Retina (tissue), 1 donor: ENCODE results near the gene SYNE2.

Experiments
- DNase-seq: peaks from one replicate; pipeline ENCODE4 v3.0.0-alpha.2; 2016

SYNE2 gene

DNA sequence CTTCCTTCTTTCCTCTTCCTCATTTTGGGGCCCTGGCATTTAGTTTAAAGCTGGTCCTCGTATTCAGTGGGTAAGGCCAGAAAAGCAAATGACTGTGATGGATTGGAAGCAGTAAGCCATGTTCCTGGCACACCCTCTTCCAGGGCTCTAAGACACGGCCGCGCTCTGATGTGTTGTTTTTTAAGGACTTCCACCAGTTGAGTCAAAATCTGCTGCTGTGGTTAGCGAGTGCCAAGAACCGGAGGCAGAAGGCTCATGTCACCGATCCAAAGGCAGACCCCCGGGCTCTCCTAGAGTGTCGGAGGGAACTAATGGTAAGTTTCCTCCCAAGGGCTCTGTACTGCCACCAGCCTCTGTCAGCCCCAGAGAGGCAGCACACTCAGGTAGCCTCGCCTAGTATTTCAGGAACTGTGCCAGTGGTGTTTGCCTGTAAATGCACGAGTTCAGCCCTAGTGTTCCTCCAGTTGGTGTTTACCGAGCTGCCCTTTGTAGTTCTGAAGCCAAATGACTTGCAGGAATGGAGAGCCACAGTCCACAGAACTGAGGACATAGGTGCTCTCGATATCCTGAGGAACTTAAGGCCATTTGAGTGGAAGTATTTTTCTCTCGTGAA lies 368.7 kb downstream of the SYNE2 start:
- no peak for DNase-seq

DNA sequence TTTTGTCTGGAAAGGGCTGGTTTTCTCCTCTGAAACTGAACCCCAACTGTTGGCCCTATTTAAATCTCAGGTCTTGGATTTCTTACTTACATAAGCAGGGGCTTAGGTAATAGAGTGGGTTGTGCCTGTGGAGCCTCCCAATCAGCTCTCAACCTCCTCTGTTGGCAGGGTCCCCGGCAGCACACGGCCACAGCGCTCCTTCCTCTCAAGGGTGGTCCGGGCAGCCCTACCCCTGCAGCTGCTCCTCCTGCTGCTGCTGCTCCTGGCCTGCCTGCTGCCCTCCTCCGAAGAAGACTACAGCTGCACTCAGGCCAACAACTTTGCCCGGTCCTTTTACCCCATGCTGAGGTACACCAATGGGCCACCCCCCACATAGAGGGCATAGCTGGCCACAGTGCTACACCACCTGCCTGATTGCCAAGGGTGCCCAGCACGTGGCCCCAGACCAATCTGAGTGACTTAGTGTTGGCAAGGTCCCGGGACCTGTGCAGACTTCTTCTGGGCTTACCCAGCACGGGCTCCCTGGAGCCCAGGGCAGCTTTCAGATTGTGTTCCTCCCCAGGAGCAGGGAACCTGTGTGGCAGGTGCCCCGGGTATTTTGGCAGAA lies 372.4 kb downstream of the SYNE2 start:
- no peak for DNase-seq

DNA sequence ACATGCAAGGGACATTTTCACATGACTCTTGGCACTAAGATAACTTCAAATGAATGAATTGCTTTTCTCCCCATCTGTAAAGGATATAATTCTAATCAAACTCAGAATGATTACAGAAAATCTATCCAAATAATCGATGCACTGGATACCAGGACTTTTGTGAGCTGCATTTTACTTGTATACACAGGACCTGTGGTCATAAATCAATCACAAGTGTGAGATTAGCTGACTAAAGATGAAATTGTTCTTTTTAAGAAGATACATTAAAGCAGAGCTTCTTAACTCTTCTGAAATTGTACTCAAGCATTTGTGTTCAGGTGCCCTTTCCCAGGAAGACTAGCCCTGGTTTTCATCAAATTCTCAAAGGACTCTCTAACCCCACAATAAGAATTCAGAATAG lies 375.1 kb downstream of the SYNE2 start:
- no peak for DNase-seq

DNA sequence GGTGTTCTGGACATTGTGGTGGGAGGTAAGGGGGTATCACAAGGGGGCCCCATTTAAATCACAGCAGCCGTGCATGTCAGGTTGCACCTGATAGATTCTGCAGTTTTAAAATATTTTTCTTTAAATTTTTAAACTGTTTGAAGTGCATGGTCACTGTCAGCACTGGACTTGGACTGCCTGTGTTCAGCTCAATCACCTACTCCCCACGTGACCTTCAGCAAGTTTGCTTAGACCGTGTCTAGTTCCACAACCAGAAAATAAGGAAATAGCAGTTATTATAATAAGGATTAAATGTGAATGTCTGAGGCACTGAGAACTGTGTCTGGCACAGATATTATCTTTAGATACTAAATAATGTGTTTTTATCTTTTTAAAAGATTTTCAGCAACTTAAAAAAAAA lies 376.7 kb downstream of the SYNE2 start:
- DNase-seq, result no peak

DNA sequence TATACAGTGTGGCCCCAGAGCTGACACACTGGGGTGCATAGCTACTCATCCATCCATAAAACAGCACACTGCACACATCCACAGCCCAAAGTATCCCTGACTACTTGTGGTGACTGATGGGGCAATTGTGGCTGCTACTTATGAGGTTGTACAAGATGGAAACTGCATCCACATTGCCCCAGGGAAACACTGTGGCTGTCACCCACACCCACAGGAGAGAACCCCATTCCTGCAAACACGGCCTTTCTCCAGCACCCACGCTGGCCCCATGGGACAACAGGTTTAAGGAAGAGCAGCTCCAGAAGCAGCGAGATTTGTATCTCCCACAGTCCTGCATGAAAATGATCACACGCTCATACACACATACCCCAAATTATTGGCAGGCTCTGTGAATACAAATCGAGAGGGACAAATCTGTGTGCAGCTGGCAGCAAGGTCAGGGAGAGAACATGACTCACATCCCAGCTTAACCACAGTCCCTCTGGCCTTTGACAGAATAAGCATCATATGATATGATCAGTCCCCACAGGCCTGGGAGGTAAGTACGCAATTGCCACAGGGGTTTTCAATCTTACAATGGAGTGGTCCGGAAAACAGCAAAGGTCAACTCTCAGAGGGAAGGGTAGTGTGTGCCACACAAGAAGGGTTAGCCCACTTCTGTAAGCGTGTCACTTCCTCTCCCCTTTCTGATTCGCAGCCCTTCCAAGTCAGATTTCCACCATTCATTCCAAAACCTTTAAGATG lies 379.5 kb downstream of the SYNE2 start:
- DNase-seq, result no peak

DNA sequence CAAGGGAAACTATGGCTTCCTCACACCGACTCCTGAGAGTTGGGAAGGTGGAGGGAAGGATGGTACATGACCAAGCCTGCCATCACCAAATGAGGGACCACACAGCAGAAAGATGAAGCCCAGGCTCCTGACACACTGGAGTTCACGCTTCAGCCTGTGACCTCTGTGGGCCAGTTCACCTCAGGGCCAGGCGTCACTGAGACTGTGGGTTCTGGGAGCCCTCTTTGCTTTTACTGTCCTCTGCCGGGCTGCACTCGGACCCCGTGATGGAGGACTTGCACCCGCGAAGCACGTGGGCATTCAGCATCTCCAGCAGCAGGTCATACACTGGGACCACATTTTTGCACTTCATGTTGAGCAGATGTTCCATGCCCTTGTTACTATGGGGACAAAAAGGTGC lies 380.1 kb downstream of the SYNE2 start:
- DNase-seq, result no peak

DNA sequence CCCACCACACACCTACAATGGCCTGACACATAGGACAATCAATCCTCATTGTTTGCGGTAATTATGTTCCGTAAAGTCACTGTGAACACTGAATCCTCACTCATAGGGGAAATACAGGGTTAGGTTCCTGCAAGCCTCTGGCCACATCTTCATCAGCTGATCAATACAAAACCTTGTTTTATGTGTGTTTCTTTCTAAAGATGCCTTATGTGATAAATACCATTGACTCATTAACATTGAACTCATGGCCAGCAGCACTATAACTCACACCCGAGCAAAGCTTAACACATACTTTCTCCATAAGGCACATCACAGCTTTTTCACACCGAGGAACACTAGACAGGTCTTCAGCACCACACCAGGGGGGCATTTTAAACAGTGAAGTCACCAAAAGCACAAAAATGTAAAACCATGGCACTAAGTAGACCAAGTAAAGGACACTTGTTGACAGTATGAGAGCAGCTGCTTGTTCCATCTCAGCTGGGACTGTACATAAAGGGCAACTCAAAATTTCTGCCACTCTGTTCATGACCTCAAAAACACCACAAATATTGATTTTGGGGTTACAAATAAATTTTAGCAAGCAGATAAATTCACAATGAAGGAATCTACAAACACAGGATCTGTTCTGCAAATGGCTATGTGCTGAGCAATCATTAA lies 380.9 kb downstream of the SYNE2 start:
- DNase-seq, result no peak

DNA sequence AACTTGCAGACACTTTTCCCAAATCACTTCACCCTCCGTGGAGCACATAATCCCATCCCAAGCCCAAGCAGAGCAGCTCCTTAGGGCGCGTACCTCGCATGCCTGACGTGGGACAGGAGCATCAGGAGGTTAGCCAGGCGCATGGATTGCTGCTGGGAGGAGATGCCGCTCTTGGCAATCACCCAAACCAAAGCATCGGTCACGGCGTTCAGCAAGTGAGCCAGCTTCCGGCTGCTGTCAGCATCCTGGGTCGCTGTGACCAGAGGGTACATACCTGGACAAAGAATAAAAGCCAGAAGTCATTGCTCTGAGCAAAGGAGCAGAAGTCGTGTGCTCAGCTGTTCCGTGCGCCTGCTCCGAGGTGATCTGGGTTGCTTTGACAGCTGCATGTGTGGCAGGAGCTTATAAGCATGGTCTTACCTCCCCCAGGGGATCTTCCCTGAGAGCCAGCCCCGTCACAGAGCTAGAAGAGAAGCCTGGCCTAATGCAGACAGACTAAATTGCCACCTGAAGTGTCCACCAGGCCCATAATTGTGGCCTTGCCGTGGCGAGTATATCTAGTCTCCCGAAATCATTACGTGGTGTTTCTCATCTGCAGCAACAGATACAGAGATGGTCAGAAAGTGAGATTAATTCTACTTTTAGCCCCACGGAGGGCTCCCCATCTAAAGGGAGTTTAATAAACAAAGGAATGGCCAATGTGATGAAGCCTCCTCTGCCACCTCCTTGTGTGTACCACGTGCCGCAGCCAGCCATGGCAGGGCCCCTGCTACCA lies 382.3 kb downstream of the SYNE2 start:
- peak; percentile 55 for DNase-seq

DNA sequence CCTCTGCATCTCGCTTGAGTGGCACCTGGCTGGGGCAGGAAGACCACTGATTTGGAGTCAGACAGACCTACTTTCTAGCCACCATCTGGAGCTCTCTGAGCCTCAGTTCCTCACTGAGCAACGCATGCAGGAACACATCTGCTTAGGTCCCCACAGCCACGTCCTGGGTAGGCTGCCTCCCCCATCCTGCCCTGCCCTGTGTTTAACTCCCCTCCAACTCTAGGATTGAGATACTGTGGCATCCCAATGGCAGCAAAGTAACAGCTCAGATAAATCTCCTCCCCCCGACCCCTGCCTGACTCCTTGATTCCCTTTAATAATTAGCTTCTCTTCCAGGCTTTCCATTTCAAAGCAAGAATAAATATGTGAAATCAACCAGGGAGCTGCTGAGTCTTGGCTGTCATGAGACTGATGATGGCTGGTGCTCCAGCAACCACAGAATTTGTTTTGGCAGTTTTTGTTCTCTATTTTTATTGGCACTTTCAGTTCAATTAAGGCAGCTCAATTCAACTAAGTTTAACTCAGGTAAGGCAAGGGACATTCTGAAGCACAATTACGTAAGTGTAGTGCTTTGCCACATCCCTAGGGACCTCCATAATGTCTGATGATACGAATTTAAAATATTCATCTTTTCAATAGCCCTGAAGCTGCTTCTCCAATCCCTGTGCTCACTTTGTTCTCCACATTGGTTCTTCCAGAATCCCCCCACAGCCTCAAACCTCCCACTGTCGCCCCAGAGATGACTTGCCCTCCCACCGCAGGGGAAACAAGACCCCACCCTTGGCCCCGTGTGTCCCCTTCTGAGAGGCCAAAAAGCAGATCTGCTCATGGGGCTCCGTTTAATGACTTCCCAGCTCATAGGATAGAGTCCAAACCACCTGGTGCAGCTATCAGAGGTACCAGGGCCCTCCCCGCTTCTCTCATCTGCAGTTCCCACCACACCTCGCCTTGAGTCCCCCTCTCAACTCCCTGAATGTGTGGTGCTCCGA lies 383.1 kb downstream of the SYNE2 start:
- DNase-seq, result no peak

DNA sequence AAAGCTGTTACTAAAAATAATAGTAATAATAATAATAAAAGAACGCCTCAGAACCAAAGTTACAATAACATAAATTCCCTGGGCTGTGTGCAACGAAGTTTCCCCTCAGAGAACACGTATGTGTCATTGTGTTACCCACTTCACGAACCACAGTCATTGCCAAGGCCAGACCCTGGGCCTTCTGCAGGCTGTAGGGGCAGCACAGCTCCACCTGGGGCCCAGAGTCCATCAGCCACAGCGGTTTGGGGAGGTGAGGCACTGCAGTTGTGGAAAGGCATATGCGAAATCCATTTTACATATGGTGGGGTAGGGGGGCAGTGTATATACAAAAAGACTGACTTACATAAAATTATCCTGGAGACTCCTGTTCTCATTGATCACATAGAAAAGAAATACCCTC lies 385.2 kb downstream of the SYNE2 start:
- no peak for DNase-seq

DNA sequence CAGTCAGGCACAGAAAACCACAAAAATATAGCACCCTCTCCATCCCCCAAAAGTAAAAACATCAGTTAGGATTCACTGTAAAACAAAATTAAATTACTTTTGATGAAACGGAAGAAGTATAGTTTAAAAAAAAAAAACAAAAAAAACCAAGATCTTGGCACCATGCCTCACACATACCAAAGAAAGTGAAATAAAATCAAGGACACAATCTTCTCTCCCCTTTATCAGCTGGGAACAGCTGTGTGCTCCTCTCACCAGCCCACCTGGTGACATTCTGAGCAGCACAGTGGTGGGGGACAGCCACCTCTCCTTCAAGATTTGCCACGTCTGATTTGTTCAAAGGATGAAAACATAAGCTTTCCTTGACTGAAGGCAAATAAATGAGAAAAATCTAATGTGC lies 385.8 kb downstream of the SYNE2 start:
- no peak for DNase-seq

DNA sequence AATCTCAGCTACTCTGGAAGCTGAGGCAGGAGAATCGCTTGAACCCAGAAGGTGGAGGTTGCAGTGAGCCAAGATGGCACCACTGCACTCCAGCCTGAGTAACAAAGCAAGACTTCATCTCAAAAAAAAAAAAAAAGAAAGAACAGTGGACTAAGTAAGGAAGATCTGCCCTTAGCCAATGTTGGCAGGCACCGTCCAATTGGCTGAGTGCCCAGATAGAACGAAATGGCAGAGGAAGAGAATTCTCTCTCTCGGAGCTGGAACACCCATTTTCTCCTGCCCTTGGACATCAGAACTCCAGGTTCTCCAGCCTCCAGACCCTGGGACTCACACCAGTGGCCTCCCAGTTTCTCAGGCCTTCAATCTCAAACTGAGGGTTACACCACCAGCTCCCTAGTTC lies 391.5 kb downstream of the SYNE2 start:
- DNase-seq, result no peak

DNA sequence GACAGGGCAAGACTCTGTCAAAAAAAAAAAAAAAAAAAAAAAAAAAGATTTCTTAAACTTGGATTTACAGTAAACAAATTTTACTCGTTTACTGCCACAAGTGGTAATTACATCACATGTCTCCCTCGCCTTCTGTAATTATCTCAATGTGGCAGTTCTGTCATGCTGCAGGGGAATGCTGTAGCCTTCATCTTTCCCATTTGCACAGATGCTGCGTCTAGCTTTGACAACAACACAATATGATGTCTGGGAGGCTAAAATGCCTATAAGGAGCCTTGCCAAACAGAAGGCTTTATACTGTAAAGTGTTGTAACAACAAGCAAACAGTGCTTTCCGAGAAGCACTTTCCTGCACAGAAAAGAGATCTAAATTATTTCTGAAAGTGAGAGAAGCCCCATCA lies 392.7 kb downstream of the SYNE2 start:
- DNase-seq, result no peak

DNA sequence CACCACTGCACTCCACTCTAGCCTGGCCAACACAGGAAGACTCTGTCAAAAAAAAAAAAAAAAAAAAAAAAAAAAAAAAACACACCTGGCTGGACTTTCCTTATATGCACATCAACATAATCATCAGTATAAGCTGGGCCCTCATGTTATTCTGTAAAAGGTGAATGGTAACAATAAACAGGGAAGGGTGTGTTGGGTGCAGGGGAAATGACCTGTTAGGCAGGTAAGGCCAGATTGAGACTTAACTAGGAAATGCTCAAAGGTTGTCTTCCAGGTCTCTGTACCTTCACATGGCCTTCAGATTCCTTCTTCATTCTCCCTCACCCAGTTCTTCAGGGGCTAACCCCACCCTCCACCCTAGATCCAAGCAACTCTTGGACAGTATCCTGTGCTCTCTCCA lies 393.9 kb downstream of the SYNE2 start:
- DNase-seq, result no peak

DNA sequence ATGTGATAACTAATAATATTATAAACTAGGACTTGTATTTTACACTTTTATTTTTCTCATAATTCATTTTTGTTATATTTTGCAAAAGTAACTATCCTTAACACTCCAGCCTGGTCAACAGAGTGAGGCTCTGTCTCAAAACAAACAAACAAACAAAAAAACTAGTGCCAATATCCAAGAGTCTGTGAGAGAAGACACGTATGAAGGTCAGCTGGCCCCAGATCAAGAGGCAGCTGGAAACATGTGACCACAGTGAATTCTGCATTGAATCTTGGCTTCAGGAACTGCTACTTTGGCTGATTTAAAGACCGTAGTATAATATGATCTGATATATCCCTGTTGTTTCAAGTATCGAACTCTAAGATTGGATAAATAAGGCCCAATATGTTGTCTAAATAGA lies 394.4 kb downstream of the SYNE2 start:
- DNase-seq, result no peak

DNA sequence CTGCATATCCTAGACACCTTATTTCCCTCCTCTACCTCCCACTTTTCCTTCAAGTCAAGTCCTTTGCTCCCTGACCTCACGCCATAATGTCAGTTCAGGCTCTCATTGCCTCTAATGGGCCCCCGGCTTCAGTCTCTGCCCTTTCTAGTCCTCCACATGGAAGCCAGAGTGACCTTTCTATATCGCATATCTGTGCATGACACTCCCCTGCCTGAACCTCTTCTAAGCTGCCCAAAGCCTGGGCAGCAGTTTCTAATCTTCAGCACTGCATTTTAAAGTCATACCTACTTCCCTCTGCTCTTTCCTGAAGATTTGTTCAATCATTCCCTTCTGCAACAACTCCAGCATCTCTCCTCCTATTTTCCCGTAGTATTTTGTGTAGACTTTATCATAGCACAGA lies 395.9 kb downstream of the SYNE2 start:
- DNase-seq, result no peak

DNA sequence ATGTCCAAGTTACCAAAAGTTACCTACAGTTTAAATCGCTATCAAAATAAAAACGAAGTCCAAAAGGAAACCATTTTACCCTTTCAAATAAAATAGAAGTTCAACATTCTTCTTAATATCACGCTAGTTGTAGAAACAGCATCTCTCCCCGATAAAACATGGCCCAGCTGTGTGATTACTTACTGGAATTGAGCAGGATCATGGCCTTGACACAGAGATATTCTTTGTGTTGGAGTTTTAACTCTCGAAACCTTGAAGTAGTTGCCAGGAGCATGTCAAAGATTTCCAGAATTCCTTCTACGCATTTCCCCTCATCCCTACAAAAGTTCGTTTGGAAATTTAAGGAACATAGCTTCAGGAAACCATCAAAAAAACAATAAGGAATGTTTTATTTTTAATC lies 396.6 kb downstream of the SYNE2 start:
- DNase-seq, result no peak

DNA sequence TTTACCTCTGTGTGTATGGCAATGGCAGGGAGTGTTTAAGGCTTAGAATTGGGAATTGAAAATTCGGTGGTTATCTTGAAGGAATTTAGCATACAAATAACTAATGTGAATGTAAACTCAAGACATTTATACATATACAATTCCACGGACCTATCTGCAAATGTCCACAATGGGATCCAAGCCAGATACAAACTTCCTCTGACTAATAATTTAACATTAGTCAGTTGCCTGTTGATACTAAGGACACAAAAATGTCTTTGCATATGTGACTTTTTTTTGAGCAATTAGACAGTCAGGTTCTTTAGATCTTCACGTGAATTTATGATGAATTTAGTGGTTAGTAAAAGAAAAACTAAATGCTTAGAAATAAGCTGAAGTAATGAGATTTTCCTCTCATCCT lies 400.9 kb downstream of the SYNE2 start:
- DNase-seq, result no peak

DNA sequence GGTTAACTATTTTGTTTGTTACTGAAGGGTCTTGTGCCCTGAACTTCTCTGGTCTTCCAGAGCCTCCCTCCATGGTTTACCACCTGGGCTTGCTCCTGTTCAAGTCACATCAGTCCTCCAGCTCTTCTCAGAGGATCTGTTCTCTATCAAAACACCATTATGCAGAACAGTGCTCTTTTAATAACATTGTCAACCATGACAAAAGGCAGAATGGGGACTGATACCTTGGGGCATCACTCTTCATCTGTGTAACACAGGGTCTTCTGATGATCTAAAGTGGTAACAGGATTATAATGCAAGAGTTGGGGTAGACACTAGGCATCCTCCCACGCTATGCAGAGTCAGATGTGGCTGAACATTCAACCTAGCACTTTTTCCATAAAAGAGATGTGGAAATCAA lies 403.0 kb downstream of the SYNE2 start:
- no peak for DNase-seq

DNA sequence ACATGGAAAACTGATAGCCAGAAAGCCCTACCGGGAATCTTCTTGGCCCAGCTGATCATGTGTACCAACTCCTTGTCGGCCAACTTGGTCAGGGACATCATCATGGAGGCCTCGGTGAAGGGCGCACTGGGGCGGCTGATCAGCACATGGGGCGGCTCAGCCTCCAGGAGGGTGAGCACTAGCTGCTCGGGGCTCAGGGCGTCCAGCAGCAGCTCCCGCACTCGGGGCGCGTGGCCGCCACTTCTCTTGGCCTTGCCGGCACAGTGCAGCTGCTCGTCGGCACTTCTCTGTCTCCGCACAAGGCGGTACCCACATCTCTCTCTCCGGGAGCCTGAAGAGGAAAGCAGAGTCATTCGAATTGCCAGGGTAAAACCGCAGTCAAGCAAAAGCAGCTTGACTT lies 407.6 kb downstream of the SYNE2 start:
- no peak for DNase-seq

DNA sequence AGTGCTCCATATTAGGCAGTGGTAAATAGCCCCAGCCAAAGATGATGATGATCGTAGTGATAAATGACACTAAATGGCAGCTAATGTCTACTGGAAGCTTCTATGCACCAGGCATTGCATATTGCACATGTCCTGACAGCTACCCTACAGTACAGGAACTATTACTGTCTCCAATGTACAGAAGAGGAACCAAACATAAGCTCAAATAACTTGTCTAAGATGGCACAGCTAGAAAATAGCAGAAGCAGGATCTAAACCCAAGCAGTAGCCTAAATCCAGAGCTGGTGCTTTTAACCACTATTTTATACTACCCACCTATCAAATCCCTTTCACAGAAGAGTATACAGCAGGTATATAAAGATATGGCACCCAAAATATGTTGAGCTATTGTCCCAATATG lies 412.4 kb downstream of the SYNE2 start:
- DNase-seq, result no peak

DNA sequence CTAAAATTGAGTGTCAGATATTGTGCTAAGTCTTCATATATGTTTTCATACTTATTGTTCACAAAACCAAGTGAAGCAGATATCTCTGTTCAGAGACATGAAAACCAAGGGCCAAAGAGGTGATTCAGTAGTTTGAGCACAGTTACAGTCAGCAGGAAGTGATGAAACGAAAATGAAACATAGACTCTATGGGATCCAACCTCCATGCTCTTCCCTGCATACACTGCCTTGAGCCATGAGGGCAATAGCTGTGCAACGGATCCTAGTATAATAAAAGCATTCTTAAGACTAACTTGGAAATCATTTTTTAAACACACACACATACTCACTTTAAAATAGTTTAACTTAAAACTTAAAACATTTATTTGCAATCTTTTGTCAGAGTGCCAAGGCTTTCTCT lies 413.4 kb downstream of the SYNE2 start:
- DNase-seq, result peak; percentile 5
